ENCODE measurements around the gene MMD. TPM values are rescaled to one million over a fixed set of nuclear protein-coding genes. Genes with fewer than 3 reads are reported as not detected.
A peak's percentile ranks its signal among the peaks of the same experiment; 100 is the strongest.

The MMD gene
- polyA plus RNA-seq, 3 donors: 3.4 to 7.0 (median 4.6) TPM

DNA sequence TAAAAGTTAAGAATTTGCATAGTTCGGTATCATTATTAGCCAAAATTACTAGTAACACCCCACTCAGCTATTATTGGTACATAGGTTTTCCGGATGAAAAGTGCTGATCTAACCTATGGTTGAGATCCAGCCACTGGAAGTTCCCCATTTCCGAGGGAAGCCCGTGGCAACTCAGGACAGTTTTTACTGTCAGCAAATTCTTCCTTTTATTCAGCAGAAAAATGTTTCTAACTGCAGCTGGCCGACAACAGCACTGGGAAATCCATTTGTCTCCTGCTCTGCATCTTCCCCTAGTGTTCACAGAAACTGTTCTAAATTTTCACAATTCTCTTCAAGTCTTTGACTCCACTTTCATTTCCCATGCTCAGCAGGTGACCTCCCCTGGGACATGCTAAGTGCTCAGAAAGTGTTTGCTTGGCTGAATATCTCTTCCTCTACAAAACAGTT is 15.5 kb upstream of the MMD start:
- TF ChIP-seq, protein P1, sequence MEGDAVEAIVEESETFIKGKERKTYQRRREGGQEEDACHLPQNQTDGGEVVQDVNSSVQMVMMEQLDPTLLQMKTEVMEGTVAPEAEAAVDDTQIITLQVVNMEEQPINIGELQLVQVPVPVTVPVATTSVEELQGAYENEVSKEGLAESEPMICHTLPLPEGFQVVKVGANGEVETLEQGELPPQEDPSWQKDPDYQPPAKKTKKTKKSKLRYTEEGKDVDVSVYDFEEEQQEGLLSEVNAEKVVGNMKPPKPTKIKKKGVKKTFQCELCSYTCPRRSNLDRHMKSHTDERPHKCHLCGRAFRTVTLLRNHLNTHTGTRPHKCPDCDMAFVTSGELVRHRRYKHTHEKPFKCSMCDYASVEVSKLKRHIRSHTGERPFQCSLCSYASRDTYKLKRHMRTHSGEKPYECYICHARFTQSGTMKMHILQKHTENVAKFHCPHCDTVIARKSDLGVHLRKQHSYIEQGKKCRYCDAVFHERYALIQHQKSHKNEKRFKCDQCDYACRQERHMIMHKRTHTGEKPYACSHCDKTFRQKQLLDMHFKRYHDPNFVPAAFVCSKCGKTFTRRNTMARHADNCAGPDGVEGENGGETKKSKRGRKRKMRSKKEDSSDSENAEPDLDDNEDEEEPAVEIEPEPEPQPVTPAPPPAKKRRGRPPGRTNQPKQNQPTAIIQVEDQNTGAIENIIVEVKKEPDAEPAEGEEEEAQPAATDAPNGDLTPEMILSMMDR (IDR thresholded peaks at IDR 0.05): no peak
- Histone ChIP-seq H3K9ac (ENCODE audit: insufficient read depth, low read length, poor library complexity, severe bottlenecking) (no peak overlapping the region), H3K4me2 (replicated peaks; ENCODE audit: extremely low read depth, low read length, poor library complexity, severe bottlenecking) (peak overlapping the region; percentile 33), H3K9me3 (replicated peaks in 1 of 2; ENCODE audit: control insufficient read depth in 1 of 2, insufficient read depth in 1 of 2, low read length in 2 of 2) (no peaks in the 10 kb centered on the region), H3K4me1 (ENCODE audit: control insufficient read depth in 1 of 2, insufficient read depth in 2 of 2, low read length in 2 of 2) (peaks cover 12 to 13% of the 10 kb centered on the region in 2 donors), H3K79me2 (ENCODE audit: insufficient read depth, low read length) (no peaks in the 10 kb centered on the region), H3K36me3 (replicated peaks in 1 of 2; ENCODE audit: control insufficient read depth in 1 of 2, insufficient read depth in 2 of 2, low read length in 2 of 2) (no peaks in the 10 kb centered on the region), H3K4me3 (replicated peaks in 1 of 3; ENCODE audit: low read depth in 2 of 3, low read length in 3 of 3) (peak overlapping the region in 1 of 3 experiments; percentile 12), H2AFZ (ENCODE audit: insufficient read depth, low read depth, low read length, poor library complexity, severe bottlenecking) (no peak overlapping the region), H3K27ac (ENCODE audit: low read depth in 1 of 2, low read length in 2 of 2) (no peak overlapping the region), H3K27me3 (ENCODE audit: control insufficient read depth in 2 of 2, insufficient read depth in 2 of 2, low read length in 2 of 2) (peaks cover 0 to 2% of the 10 kb centered on the region in 2 donors), H4K20me1 (ENCODE audit: insufficient read depth, low read length) (no peaks in the 10 kb centered on the region)
- Mint-ChIP-seq H3K9me3 (peaks cover 0 to 3% (median 0%) of the 10 kb centered on the region in 7 donors), H3K4me1 (peaks cover 18% of the 10 kb centered on the region), H3K4me3 (peak overlapping the region in 1 of 2 donors; percentile 77), H3K27me3 (ENCODE audit: low read depth in 3 of 3) (peaks cover 3 to 4% (median 4%) of the 10 kb centered on the region in 3 donors), H3K36me3 (no peaks in the 10 kb centered on the region), H3K27ac (no peak overlapping the region)
- peak; percentile 21 to 67 (median 54) for DNase-seq
- intact Hi-C loops (cut with micrococcal nuclease): no loop called here
- 0% methylated on average over 4 of the region's 5 CpGs for WGBS (ENCODE audit: insufficient coverage)

DNA sequence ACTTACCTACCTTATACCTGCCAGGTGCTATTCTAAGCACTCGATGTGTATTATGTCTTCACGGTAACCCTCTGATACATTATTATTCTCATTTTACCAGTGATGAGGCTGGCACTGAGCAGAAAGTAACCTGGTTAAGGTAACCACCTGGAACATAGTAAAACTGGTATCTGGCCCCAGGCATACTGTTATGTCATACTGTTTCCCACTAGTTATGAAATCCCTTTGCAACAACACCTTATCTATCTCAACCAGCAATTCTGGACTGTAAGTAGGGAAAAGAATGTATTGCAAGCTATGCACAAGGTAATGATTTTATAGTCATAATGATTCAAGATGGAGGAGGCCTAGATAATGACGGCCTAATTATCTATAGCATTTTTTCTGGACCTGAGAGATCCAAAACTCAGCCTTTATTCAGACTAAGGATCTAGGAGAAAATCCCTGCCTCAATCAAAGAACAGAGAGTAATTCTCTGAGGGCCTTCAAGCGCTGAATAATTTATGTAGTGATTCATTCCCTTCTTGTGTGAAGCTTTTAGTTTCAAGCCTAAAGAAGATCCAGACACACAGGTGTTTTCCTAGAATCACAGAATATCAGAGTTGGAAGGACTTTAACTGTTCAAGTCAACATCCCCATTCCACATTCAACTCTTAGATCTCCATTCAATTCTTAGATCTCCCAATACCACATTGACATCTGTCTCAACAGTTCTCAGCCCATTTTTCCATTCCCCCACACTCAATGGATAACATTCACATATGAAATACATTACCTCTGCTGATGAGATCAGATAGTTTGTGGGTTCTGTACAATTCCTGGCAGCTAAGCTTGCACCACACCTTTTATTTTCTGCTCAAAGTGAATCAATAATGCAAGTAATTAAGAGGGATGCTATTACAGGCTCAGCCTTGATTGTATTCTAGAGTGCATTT is 14.9 kb upstream of the MMD start:
- Histone ChIP-seq H3K4me1 (ENCODE audit: control insufficient read depth in 1 of 2, insufficient read depth in 2 of 2, low read length in 2 of 2) (peaks cover 12 to 13% of the 10 kb centered on the region in 2 donors), H3K79me2 (ENCODE audit: insufficient read depth, low read length) (no peaks in the 10 kb centered on the region), H3K4me3 (replicated peaks in 1 of 3; ENCODE audit: low read depth in 2 of 3, low read length in 3 of 3) (peak overlapping the region in 1 of 3 experiments; percentile 12), H3K9ac (ENCODE audit: insufficient read depth, low read length, poor library complexity, severe bottlenecking) (no peak overlapping the region), H4K20me1 (ENCODE audit: insufficient read depth, low read length) (no peaks in the 10 kb centered on the region), H3K27ac (ENCODE audit: low read depth in 1 of 2, low read length in 2 of 2) (no peak overlapping the region), H3K4me2 (replicated peaks; ENCODE audit: extremely low read depth, low read length, poor library complexity, severe bottlenecking) (peak overlapping the region; percentile 33), H2AFZ (ENCODE audit: insufficient read depth, low read depth, low read length, poor library complexity, severe bottlenecking) (no peak overlapping the region), H3K9me3 (replicated peaks in 1 of 2; ENCODE audit: control insufficient read depth in 1 of 2, insufficient read depth in 1 of 2, low read length in 2 of 2) (no peaks in the 10 kb centered on the region), H3K36me3 (replicated peaks in 1 of 2; ENCODE audit: control insufficient read depth in 1 of 2, insufficient read depth in 2 of 2, low read length in 2 of 2) (no peaks in the 10 kb centered on the region), H3K27me3 (ENCODE audit: control insufficient read depth in 2 of 2, insufficient read depth in 2 of 2, low read length in 2 of 2) (peaks cover 0 to 2% of the 10 kb centered on the region in 2 donors)
- Mint-ChIP-seq H3K27ac (no peak overlapping the region), H3K4me1 (peaks cover 18% of the 10 kb centered on the region), H3K9me3 (peaks cover 0 to 3% (median 0%) of the 10 kb centered on the region in 7 donors), H3K36me3 (no peaks in the 10 kb centered on the region), H3K27me3 (ENCODE audit: low read depth in 3 of 3) (peaks cover 3 to 4% (median 4%) of the 10 kb centered on the region in 3 donors), H3K4me3 (peak overlapping the region in 1 of 2 donors; percentile 18)
- WGBS (ENCODE audit: insufficient coverage): 90% methylated on average over 2 of the region's 4 CpGs
- intact Hi-C loops (cut with micrococcal nuclease): no loop called here
- no peak for DNase-seq
- TF ChIP-seq, protein P1 (IDR thresholded peaks at IDR 0.05): no peak

Data from CD14-positive monocyte (primary cell).